Measurements from ENCODE around the gene REEP1.
"Not testable (repeated sequence)": the region's sequence is repeated elsewhere in the genome, so short reads cannot be mapped to it uniquely, and the experiment has no call there.

The REEP1 gene

DNA sequence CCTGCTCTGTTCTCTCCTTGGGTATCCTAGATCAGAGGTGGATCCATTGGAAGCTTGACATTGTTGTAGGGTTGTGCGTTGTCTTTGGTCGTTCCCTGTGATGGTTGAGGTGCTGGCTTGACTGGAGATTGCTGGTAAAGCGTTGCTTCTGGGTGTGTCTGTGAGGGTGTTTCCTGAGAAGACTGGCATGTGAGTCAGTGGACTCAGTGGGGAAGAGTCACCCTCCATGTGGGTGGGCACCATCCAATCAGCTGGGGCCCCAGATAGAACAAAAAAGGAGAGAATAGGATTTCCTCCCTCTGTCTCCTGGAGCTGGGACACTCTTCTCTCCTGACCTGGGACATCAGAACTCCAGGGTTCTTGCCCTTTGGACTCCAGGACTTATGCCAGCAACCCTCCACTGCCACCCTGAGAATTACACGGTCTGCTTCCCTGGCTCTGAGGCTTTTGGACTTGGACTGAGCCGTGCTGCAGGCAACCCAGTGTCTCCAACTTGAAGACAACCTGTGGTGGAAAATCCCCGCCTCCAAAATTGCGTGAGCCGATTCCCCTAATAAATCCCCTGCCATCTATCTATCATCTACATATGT is 14.8 kb upstream of the REEP1 start:
- POLR2A ChIA-PET = no interaction called here
- TF ChIP-seq, protein P1, sequence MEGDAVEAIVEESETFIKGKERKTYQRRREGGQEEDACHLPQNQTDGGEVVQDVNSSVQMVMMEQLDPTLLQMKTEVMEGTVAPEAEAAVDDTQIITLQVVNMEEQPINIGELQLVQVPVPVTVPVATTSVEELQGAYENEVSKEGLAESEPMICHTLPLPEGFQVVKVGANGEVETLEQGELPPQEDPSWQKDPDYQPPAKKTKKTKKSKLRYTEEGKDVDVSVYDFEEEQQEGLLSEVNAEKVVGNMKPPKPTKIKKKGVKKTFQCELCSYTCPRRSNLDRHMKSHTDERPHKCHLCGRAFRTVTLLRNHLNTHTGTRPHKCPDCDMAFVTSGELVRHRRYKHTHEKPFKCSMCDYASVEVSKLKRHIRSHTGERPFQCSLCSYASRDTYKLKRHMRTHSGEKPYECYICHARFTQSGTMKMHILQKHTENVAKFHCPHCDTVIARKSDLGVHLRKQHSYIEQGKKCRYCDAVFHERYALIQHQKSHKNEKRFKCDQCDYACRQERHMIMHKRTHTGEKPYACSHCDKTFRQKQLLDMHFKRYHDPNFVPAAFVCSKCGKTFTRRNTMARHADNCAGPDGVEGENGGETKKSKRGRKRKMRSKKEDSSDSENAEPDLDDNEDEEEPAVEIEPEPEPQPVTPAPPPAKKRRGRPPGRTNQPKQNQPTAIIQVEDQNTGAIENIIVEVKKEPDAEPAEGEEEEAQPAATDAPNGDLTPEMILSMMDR (IDR thresholded peaks at IDR 0.05; ENCODE audit: insufficient read depth, low read length, missing control alignments) = no peak
- no peak for DNase-seq (ENCODE audit: low read depth, low spot score)
- no peak overlapping the region for H3K4me3 ChIP-seq (ENCODE audit: low read depth, low read length)
- CTCF ChIA-PET = no interaction called here

DNA sequence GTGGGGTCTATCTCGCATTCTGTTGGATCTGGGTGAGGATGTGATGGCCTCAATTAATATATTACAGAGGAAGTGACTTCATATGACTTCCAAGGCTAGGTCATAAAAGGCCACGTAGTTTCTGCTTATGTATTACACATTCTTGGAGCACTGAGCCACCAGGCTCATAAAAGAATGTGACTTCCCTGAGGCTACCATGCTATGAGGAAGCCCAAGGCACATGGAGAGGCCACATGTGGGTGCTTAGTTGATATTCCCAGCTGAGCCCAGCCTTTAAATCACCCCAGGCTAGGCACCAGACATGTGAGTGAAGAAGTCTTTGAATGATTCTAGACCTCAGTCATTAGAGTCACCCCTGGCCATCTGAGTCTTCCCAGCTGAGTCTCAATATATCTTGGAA is 13.3 kb upstream of the REEP1 start:
- DNase-seq (ENCODE audit: low read depth, low spot score) = no peak
- ChIA-PET CTCF (no interaction called here), POLR2A (no interaction called here)
- no peak overlapping the region for H3K4me3 ChIP-seq (ENCODE audit: low read depth, low read length)
- TF ChIP-seq, protein P1 (IDR thresholded peaks at IDR 0.05; ENCODE audit: insufficient read depth, low read length, missing control alignments) = no peak

DNA sequence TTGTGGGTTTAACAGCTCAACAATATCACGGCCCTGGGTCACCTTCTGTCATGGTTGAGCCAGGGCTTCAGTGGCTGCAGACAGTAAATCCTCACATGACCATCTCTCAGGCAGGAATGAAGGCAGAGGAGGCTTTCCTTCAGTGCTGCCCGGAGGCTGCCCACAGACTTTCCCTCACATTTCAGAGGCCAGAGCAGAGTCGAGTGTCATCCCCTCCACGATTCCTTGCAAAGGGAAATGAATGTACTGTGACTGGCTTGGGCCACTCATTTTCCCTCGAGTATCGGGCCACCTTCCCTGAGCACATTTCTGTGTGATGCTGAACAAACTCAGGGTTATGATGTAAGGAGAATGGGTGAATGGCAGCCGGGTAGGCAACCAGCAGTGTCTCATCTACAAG is 10.0 kb upstream of the REEP1 start:
- DNase-seq (ENCODE audit: low read depth, low spot score) = no peak
- POLR2A ChIA-PET = no interaction called here
- TF ChIP-seq, protein P1 (IDR thresholded peaks at IDR 0.05; ENCODE audit: insufficient read depth, low read length, missing control alignments) = no peak
- CTCF ChIA-PET = no interaction called here
- no peak overlapping the region for H3K4me3 ChIP-seq (ENCODE audit: low read depth, low read length)

DNA sequence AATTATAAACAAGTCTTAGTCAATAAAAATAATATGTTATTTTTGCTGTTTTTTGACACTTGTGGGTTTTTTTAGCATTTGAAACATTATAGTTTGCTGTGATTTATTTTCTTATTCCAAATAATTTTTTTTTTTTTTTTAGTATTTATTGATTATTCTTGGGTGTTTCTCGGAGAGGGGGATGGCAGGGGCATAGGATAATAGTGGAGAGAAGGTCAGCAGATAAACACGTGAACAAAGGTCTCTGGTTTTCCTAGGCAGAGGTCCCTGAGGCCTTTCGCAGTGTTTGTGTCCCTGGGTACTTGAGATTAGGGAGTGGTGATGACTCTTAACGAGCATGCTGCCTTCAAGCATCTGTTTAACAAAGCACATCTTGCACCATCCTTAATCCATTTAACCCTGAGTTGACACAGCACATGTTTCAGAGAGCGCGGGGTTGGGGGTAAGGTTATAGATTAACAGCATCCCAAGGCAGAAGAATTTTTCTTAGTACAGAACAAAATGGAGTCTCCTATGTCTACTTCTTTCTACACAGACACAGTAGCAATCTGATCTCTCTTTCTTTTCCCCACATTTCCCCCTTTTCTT is 8.5 kb upstream of the REEP1 start:
- DNase-seq (ENCODE audit: low read depth, low spot score); H3K4me3 ChIP-seq (ENCODE audit: low read depth, low read length); POLR2A ChIA-PET; CTCF ChIA-PET: not testable (repeated sequence)

DNA sequence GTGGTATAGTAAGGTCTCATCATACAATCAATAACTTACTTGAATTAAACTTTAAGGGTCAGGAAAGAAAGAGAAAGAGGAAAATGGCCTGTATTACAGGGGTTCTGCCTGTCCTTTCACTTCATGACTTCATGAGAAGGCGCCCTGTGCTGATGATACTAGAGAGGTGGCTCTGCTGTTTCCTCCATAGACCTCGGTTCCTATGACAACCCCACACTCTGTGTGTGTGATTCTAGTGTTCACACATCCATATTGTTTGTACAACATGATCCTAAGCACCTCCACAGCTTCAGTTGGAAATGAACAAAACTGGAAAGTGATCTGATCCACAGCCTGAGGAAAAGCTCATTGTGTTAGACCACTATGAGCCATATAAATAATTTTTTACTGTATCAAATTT is 7.0 kb upstream of the REEP1 start:
- H3K4me3 ChIP-seq (ENCODE audit: low read depth, low read length) = no peak overlapping the region
- POLR2A ChIA-PET = no interaction called here
- no peak for DNase-seq (ENCODE audit: low read depth, low spot score)
- CTCF ChIA-PET = no interaction called here
- TF ChIP-seq, protein P1 (IDR thresholded peaks at IDR 0.05; ENCODE audit: insufficient read depth, low read length, missing control alignments) = no peak

DNA sequence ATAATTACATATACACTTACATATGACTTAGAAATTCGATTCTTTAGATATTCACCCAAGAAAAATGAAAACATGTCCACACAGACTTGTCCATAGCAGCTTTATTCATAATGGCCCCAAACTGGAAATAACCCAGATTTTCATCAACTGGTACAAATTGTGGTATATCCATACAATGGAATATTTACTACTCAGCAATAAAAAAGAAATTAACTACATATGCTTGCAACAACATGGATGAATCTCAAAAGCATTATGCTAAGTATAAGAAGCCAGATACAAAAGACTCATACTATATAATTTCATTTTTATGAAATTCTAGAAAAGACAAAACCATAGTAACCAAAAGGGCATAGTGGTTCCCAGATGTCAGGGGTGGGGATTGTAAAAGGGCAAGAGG is 5.1 kb upstream of the REEP1 start:
- TF ChIP-seq, protein P1 (IDR thresholded peaks at IDR 0.05; ENCODE audit: insufficient read depth, low read length, missing control alignments) = no peak
- ChIA-PET POLR2A (no interaction called here), CTCF (no interaction called here)

DNA sequence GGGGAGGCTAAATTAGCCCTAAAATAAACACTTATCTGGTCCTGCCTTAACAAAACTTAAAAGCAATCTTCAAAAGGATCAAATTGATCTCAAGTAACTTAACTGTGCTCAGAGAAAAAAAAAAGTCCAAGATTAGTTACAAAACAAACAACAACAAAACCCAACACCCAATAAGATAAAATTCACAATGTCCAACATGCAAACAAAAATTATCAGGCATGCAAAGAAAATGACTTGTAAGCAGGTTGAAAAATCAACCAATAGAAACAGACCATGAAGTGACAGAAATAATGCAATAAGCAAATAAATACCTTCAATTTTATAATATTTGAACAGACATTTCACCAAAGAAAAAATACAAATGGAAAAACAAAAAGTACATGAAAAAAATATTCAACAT is 4.0 kb upstream of the REEP1 start:
- no peak overlapping the region for H3K4me3 ChIP-seq (ENCODE audit: low read depth, low read length)
- TF ChIP-seq, protein P1 (IDR thresholded peaks at IDR 0.05; ENCODE audit: insufficient read depth, low read length, missing control alignments) = no peak
- CTCF ChIA-PET = no interaction called here
- POLR2A ChIA-PET = no interaction called here
- no peak for DNase-seq (ENCODE audit: low read depth, low spot score)

More for the DNA sequence above, 5.1 kb upstream of the REEP1 start:
- no peak overlapping the region for H3K4me3 ChIP-seq (ENCODE audit: low read depth, low read length)
- DNase-seq (ENCODE audit: low read depth, low spot score) = no peak
